GM19438 (cell line): ENCODE measurements around the gene ANKRD11.

ENCODE experiments used
- ATAC-seq: cut with Tn5 transposase; IDR thresholded peaks from one replicate; pipeline ENCODE4 v1.9.1; 2021; ENCODE audit warnings: low read depth; ENCODE audit not compliant: unreplicated experiment

ANKRD11 gene

GRCh38 chr16:89320782-89321501 lies 169.4 kb downstream of the ANKRD11 start:
- ATAC-seq = no peak

GRCh38 chr16:89319886-89320781 lies 170.2 kb downstream of the ANKRD11 start:
- ATAC-seq = no peak

DNA sequence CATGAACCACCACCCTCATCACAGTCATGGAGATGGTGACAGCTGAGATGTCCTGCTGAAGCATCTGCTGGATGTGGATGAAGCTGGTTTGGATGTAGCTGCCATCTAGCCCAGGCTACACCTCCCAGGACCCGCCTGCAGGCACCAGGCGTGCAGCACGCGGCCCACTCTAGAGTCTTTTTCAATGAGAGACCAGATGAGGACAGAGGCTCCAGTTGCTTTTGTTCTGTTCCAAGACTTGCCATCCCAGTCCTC lies 170.8 kb downstream of the ANKRD11 start:
- no peak for ATAC-seq

DNA sequence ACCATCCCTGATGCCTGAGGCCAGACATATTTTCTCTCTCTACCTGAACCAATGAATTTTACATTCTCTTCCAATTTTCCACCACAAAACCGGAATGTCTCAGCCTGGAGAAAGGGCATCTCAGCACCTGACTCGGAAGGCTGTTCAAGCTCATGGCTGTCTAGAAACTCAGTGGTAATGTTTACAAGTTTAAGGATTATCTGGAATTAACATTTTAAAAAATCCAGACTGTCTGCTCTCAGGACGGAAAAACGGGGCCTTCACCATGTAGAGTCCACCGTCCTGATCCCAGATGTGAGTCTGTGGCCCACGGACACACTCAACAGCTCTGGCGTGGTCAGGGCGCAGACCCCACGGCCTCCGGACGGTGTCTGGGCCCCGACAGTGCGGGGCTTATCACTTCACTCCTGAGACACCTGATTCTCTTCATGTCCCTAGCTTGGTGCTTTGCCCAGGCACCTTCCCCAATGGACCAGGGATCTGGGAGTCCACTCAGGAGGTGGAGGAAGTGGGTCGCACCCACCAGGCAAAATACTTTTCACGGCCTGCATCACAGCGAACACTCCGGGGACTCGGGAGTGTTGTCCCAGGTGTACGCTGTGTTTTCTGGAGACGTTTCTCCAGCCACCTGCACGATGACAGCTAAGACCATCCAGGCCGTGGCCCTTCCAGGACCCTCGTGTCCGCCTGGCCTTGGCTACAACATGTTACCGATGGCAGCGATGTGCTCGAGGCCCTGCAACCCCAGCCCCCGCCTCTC lies 171.3 kb downstream of the ANKRD11 start:
- no peak for ATAC-seq

DNA sequence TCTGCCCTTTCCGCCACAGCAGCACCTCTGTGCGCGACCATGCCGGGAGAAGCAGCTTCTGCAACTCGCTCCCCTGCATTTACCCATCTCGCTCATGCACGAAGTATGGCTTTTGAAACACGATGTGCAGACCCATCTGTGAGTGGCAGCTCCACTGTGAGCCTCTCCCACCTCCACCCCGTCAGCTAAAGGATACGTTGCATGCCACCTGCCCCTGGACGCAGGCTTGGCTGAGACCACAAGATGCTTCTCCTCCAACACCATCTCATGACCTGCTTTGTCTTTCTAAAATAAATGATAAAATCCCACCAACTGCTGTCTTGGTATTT lies 172.0 kb downstream of the ANKRD11 start:
- no peak for ATAC-seq

- ATAC-seq = no peak
Observed at GRCh38 chr16:89317729-89318429, 172.5 kb downstream of the ANKRD11 start.

DNA sequence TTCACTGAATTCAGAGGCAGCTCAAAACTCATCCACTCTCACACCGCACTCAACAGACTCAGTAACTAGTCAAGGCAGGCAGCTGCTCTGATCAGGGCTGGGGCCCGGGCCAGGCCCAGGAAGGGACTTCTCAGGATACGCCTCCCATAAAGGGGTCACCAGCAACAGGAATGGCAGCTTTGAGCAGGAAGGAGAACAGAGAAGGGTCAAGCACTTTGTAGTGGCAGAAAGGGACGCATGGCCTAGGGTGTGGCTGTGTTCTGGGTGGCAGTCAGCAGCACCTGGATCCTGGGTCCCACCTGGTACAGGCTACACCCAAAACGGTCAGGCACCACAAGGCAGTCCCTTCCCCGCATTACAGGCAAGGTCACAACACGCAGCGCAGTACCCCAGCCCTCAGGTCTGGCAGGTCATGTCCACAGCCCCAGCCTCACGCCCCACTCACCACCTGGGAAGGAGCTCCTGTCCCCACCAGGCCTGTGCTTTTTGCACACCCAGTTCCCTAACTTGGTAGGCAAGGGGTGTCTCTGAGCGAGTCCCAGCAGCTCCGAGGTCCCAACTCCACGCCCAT lies 173.2 kb downstream of the ANKRD11 start:
- ATAC-seq = no peak

DNA sequence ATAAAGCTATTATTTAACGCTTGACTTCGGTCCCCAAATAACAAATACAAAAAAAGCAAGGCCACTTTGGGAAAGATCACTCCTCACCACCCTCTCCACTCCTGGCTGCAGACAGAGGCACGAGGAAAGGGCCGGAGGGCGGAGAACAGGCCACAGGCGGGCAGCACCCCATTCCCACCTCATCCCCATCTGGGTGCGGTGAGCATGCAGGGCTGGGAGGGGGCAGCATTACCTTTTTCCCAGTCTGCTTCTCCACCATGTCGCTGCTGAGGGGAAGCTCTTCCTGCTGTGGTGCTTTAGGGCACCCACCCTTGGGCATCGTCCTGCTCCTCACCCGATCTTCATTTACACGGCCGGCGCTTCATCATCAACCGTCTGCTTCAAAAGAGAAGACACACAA lies 173.7 kb downstream of the ANKRD11 start:
- no peak for ATAC-seq

DNA sequence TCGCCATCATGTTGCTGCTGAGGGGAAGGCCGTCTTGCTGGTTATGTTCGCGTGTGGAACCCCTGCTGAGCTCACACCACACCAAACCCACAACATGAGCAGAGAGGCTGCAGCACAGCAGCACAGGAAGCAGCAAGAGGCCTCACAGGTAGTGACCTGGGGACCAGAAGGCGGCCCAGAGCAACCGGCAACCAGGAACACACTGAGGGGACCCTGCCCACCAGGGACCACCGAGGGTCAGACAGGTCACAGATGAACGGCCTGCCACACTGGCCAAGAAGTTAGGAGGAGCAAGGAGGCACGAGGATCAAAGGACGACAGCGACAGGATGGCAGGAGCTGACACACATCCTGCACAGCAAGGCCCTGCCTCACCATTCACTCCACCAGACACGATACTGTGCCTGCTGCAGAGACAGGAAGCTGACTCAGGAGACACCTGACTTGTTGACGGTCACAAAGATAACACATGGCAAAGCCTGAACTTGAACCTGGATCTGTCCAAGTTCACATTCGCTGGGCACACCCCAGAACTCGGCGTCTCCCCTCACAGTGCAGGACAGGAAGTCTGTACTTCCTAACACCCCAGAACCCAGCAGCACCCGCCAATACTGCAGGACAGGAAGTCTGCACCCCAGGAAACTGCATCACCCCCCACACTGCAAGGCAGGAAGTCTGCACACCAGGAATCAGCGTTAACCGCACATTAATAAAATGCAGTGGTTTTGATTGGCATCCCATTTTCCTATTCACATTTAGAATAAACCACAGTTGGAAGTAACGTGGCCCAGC lies 174.4 kb downstream of the ANKRD11 start:
- ATAC-seq = no peak

DNA sequence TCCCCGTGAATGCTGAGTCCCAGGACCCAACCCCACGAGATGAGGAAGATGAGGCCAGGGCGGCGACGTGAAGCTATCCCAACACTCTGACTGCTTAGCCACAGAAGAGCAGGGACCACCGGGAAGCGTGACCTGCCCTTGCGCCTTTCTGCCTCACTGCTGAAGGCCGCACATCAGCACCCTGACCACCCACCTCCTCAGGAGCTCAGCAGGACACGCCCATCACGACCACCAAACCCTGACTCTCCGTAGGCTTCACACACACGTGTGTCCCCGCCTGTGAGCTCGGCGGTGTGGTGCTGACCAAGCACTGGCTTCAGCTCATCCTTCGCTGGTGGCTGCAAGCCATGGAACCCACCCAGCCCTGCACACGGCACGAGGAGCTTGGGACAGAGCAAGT lies 175.1 kb downstream of the ANKRD11 start:
- no peak for ATAC-seq

- no peak for ATAC-seq
Observed at GRCh38 chr16:89314854-89315253, 175.5 kb downstream of the ANKRD11 start.

- no peak for ATAC-seq
Observed at GRCh38 chr16:89314357-89314756, 176.0 kb downstream of the ANKRD11 start.

GRCh38 chr16:89313583-89313982 lies 176.8 kb downstream of the ANKRD11 start:
- no peak for ATAC-seq

DNA sequence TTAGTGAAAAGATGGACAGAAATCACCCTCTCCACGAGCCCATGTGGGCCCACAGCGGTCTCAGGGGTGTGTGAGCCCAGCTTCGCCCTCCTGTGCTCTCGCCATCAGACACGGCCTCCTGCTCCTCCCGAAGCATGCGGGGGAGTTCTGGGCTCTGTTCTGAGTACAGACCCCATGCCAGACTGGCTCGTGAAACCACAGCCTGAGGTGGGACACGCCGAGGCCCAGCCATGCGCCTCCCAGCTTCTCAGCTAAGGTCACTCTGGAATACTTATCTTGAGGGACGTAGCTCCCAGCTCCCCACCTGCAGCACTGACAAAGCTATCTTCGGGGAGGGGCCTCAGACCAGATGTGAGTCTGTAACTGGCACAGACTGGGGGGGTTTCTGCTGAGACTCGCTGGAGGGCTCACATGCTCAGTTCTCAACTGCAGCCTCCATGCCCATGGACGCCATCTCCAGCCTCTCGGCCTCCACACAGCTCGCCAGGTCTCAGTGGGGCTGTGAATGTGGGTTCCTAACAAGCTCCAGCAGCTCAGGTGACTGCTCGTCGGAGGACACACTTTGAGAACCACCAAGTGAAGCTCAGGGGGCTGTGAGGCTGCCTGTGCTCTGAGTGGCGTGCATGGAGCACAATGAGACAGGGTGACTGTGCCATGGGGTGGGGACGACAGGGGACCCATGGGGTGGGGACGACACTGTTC lies 177.6 kb downstream of the ANKRD11 start:
- no peak for ATAC-seq

DNA sequence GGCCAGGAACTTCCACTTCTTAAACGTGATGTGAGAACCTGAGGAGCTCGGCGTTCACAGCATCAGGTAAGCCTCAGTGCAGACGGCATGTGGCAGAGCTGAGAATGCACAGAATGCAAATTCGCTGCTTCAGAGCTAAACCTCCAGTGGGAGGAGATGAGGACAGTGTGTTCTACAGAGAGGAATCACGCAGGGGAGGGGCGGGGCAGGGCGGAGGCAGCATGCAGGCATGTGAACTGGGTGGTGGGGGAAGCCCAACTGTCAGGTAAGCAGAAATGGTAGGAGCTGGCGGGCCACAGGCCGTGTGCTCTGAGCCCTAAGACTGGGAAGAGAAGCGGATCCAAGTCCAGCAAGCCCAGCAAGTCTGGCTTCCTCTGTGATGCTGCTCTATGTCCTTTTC lies 178.2 kb downstream of the ANKRD11 start:
- ATAC-seq = no peak

- ATAC-seq = no peak
Observed at GRCh38 chr16:89311636-89312035, 178.7 kb downstream of the ANKRD11 start.

DNA sequence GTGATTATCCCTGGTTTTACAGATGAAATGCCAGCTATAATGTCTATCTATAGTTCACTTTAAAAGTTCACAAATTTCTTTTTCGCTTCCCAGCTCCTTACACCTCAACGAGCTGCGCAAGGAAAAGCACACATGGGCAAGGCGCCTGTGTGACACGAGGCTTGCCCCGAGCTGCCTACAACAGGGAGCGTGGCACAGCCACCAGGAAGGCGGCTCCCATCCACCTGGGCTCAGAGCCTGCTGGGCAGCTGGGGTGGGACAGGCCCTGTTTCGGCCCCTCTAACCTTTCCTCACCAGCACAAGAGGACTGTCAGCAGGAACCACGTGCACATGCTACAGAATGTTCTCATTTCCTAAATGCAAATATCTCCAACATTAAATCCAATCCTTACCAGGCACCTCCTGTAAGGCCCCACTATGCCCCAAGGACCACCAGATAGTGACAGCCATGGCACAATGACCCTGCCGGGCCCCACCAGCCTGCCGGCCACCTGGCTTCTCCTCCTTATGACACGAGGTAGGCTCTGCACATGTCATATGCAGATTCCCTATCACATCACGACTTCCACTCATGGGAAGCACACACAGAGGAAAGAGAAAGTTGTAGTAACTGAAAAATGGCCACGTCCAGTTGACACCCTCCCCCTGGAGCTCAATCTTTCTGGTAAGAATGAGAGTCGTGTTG lies 180.8 kb downstream of the ANKRD11 start:
- no peak for ATAC-seq

- no peak for ATAC-seq
Observed at GRCh38 chr16:89308391-89309333, 181.7 kb downstream of the ANKRD11 start.
